GM10248 (cell line): Measurements from ENCODE around the gene SPTAN1.
"Not testable (repeated sequence)": the region's sequence is repeated elsewhere in the genome, so short reads cannot be mapped to it uniquely, and the experiment has no call there.

Source experiments
- CTCF ChIA-PET: fragments of 300-600 bp; sonication (Branson Sonifier 250); formaldehyde crosslinking; extraction: SDS; loops from one replicate; lab custom pipeline; 2021; ENCODE audit warnings: antibody characterized with exemption; lab: Yijun Ruan, JAX
- POLR2A ChIA-PET: fragments of 350-650 bp; sonication (Branson Sonifier 250); formaldehyde crosslinking; extraction: SDS; loops from one replicate; lab custom pipeline; 2020; ENCODE audit warnings: antibody characterized with exemption; lab: Yijun Ruan, JAX
- DNase-seq: peaks from one replicate; pipeline ENCODE4 v3.0.0; 2012; ENCODE audit errors: extremely low spot score
- TF ChIP-seq, protein P1 (sequence below): IDR thresholded peaks from 2 replicates; pipeline ENCODE4 v1.5.1; 2012; ENCODE audit warnings: mild to moderate bottlenecking, low read depth; ENCODE audit errors: extremely low read depth, missing control alignments, control extremely low read depth

Gene SPTAN1

DNA sequence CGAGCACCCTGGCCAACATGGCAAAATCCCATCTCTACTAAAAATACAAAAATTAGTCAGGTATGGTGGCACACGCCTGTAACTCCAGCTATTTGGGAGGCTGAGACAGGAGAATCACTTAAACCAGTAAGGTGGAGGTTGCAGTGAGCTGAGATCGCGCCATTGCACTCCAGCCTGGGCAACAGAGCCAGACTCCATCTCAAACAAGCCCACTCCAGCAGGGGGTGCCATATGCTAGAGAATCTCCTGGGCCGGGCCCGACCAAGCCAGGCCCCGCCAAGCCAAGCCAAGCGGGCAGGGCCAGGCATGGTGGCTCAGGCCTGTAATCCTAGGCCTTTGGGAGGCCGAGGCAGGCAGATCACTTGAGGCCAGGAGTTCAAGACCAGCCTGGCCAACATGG, 95.8 kb downstream of the SPTAN1 start:
- TF ChIP-seq, protein P1, sequence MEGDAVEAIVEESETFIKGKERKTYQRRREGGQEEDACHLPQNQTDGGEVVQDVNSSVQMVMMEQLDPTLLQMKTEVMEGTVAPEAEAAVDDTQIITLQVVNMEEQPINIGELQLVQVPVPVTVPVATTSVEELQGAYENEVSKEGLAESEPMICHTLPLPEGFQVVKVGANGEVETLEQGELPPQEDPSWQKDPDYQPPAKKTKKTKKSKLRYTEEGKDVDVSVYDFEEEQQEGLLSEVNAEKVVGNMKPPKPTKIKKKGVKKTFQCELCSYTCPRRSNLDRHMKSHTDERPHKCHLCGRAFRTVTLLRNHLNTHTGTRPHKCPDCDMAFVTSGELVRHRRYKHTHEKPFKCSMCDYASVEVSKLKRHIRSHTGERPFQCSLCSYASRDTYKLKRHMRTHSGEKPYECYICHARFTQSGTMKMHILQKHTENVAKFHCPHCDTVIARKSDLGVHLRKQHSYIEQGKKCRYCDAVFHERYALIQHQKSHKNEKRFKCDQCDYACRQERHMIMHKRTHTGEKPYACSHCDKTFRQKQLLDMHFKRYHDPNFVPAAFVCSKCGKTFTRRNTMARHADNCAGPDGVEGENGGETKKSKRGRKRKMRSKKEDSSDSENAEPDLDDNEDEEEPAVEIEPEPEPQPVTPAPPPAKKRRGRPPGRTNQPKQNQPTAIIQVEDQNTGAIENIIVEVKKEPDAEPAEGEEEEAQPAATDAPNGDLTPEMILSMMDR = peak; percentile 33
- POLR2A ChIA-PET, DNase-seq: not testable (repeated sequence)
- CTCF ChIA-PET = interaction anchor here (1.1 to 1.2 kb wide), 2 partner anchors 7 to 54 kb away, joined by 3 read pairs; partner anchors contain the start of gene PKN3

DNA sequence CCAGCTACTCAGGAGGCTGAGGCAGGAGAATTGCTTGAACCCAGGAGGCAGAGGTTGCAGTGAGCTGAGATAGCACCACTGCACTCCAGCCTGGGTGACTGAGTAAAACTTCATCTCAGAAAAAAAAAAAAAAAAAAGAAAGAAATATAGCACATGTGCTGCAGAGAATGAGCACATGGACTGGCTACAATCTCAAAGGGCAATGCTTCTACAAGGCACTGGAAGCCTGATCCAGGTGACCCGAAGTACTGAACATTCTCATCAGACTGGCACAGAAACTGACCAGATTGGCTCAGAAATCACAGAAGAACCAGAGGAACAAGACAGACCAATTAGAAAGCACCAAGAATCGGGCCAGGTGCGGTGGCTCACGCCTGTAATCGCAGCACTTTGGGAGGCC, 99.4 kb downstream of the SPTAN1 start:
- TF ChIP-seq, protein P1 = no peak
- no peak for DNase-seq
- POLR2A ChIA-PET = no interaction called here
- CTCF ChIA-PET = interaction anchor here (1.1 kb wide), 1 partner anchor 50 kb away, joined by 3 read pairs; the partner anchor contains the start of gene PKN3

DNA sequence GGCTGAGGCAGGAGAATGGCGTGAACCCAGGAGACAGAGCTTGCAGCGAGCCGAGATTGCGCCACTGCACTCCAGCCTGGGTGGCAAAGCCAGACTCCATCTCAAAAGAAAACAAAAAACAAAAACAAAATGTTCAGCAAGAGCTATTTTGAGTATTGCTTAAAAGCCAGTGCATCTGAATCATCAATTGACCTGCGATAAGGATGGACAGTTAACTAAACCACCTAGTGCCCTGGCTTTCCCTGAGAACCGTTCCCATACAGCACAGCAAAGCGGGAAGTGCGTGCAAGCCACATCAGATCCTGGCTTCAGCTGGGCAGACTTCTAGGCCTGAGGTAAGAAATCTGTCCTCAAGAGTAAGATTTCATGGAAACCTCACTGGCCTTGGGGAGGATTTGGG, 101.5 kb downstream of the SPTAN1 start:
- TF ChIP-seq, protein P1 = no peak
- POLR2A ChIA-PET = interaction anchor here (0.6 kb wide), 2 partner anchors 12 to 20 kb away, joined by 4 to 11 read pairs; no protein-coding TSS in a partner anchor
- CTCF ChIA-PET = no interaction called here

DNA sequence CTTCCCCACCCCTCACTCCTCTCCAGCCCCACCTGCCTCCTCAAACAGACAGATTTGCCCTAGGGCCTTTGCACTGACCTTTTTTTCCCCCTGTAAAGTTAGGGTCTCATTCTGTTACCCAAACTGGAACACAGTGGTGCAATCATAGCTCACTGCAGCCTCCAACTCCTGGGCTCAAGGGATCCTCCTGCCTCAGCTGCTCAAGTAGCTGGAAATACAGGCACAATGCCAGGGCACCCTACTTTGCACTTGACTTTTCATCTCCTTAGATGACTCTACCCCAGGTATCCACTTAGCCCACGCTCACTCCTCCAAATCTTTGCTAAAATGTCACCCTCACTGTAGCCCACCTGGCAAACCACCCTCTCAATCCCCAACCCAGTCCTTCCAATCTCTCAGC, 102.1 kb downstream of the SPTAN1 start:
- DNase-seq = peak; percentile 7
- ChIA-PET POLR2A (interaction anchor here (0.7 kb wide), 1 partner anchor 163 kb away, joined by 4 read pairs; no protein-coding TSS in a partner anchor), CTCF (interaction anchor here (1.1 kb wide), 1 partner anchor 48 kb away, joined by 3 read pairs; the partner anchor contains the start of gene PKN3)
- TF ChIP-seq, protein P1 = no peak

More for the DNA sequence above, 101.5 kb downstream of the SPTAN1 start:
- DNase-seq = no peak

DNA sequence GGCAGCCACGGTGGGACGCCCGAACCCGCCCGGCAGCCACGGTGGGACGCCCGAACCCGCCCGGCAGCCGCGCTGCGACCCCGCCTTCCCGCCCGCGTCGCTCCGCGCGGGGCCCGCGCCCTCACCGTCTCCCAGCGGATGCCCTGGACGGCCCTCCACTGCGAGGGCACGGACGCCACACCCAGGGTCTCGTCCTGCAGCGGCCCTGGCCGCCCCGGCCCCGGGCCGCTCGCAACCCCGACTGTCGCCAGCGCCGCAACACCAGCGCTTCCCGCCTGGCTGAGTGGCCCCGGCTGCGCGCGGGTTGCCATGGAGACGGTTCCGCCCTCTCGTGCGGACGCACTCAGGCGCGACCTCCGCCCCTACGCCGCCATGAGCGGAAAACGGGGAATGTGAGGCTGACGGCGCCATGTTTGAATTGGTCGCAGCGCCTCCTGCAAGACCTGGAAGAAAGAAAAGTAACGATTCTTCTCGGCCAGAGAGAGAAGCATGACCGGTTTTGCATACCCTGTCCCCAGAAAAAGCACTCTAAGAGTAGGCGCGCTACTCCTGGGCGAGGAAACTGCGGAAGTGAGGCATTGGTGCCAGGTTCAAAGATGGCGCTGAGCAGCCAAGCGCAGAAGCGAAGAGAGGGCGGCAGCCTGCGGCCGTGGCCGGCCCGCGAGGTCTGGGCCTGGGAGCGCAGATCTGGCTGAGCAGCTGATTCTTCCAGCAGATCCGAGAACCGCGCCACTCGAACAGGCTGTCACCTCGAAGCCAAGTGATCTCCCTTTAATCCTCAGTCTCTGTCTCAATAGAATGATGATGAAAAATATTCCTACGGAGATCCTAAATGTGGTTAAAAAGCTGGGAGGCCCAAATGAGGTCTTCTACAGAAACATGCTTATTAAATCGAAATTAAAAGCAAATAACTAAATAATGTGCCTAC, 104.3 kb downstream of the SPTAN1 start, which contains the start of gene DYNC2I2:
Gene DYNC2I2 (minus strand): TSS at position 432 of the 928 bp plus-strand sequence. CDS start 121 bp downstream, at position 311.
- TF ChIP-seq, protein P1 = no peak
- CTCF ChIA-PET = interaction anchor here (1.2 kb wide), 2 partner anchors 21 to 161 kb away, joined by 3 to 4 read pairs; partner anchors contain the start of gene ENDOG
- POLR2A ChIA-PET = interaction anchor here (0.7 kb wide), 1 partner anchor 28 kb away, joined by 3 read pairs; no protein-coding TSS in a partner anchor
- DNase-seq = peak; percentile 87

DNA sequence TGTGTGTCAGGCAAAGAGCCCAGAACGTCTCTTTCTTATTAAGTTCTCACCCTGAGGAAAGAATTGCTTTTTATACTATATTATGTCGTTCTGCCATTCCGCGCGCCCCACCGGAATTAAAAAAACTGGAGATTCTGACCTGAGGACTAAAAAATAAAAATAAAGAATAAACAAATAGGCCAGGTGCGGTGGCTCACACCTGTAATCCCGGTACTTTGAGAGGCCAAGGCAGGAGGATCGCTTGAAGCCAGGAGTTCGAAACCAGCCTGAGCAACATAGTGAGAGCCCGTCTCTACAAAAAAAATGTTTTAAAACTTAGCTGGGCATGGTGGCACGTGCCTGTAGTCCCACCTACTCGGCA, 104.9 kb downstream of the SPTAN1 start:
- no peak for DNase-seq
- TF ChIP-seq, protein P1 = no peak
- CTCF ChIA-PET = interaction anchor here (1.2 kb wide), 2 partner anchors 20 to 161 kb away, joined by 3 to 4 read pairs; partner anchors contain the start of gene ENDOG
- POLR2A ChIA-PET = interaction anchor here (0.7 kb wide), 1 partner anchor 27 kb away, joined by 3 read pairs; no protein-coding TSS in a partner anchor
